Neural progenitor cell (in vitro differentiated cells): ENCODE data around the gene SPOCK1.

Experiments
- EZH2 ChIP-seq: fragments of 200-600 bp; sonication (generic); IDR thresholded peaks from 2 replicates; pipeline ENCODE4 v1.6.1; 2017; ENCODE audit warnings: antibody characterized with exemption, mild to moderate bottlenecking, moderate library complexity
- EZH2phosphoT487 ChIP-seq: fragments of 200-600 bp; sonication (generic); IDR thresholded peaks from 2 replicates; pipeline ENCODE4 v1.6.1; 2017; ENCODE audit warnings: antibody characterized with exemption
- TF ChIP-seq, protein P1 (sequence below): fragments of 200-600 bp; sonication (generic); IDR thresholded peaks from 2 replicates; pipeline ENCODE4 v1.5.1; 2017; ENCODE audit warnings: antibody characterized with exemption, mild to moderate bottlenecking

DNA sequence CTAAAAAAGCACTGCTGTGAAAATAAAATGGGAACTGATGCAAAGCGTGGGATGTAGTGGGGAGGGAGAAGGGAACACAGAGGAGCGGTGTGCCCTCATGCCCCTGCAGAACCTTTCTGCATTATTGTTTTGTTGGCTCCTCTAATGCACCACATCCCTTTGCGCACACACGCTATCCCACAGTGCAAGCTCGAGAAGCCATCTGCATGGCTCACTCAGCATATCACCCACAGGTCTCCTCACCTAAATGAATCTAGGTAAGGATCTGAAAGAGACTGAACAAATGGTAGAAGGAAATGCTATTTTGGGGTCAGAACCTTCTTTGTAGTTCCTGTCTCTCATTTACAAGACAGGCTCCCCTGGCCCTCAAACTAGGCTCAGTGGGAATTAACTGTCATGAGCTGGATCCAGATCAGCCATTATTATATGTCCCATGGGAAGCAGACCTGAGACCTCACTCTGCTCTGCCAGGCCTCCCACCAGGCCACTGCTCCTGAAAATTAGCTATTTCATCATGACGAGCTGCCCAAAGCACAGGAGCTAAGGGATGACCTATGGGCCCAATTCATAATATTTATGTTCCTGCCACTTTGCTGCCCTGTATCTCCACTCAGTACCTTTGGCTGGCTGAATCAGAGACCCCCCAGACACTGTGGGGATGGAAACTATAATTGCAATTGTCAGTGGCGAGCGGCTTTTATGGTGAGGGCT, 169.4 kb downstream of the SPOCK1 start:
- TF ChIP-seq, protein P1, sequence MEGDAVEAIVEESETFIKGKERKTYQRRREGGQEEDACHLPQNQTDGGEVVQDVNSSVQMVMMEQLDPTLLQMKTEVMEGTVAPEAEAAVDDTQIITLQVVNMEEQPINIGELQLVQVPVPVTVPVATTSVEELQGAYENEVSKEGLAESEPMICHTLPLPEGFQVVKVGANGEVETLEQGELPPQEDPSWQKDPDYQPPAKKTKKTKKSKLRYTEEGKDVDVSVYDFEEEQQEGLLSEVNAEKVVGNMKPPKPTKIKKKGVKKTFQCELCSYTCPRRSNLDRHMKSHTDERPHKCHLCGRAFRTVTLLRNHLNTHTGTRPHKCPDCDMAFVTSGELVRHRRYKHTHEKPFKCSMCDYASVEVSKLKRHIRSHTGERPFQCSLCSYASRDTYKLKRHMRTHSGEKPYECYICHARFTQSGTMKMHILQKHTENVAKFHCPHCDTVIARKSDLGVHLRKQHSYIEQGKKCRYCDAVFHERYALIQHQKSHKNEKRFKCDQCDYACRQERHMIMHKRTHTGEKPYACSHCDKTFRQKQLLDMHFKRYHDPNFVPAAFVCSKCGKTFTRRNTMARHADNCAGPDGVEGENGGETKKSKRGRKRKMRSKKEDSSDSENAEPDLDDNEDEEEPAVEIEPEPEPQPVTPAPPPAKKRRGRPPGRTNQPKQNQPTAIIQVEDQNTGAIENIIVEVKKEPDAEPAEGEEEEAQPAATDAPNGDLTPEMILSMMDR: no peak
- TF ChIP-seq EZH2 (no peak), EZH2phosphoT487 (no peak)
